Activated T-helper 1 cell treated with anti-CD3 and anti-CD28 coated beads, Interleukin-2, amount 50 U/mL, for 16 hours (primary cell): ENCODE results near the gene ALG6.
"Not testable (repeated sequence)": the region's sequence is repeated elsewhere in the genome, so short reads cannot be mapped to it uniquely, and the experiment has no call there.

Source experiments
- DNase-seq, 2 donors: peaks; one replicate each; pipeline ENCODE4 v3.0.0-alpha.2; 2020; ENCODE audit warnings: low read depth in 1 of 2, low spot score in 1 of 2

ALG6 gene

DNA sequence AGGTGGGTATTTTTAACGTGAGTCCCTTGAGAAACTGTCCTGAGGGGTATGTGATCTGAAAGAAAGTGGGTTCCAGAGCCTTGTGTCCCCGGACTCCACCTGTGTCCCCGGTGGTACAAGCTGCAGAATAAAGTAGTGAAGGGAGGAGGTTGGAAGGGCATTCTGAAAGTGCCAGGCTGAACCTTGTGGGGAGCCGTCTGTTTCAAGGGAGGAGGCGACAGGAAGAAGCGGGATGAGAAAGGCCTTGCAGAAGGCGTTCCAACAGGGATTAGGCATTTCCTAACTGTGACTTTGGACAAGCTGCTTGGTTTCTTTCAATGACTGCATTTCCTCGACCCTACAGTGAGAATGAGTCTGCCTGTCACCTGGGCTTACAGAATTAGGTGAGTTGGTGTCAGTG, 39.3 kb upstream of the ALG6 start:
- no peak for DNase-seq

DNA sequence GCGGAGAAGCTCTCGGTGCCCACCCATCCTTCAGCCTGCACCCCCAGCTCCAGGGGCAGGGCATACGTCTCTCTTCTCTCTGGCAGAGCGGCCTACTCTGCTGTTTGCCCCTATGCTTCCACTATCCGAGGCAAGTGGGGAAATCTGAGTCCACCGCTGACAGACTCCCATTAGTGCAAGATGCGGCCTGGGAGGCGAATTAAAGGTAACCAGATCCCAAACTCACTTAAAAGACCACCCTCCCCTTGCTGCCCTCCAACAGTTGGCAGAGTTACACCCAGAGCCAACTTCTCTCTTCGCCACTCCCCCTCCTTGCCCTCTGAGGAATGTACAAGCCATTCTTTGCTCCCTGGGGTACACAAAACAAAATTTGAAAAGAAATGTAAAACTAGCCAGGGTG, 38.6 kb upstream of the ALG6 start:
- no peak for DNase-seq

DNA sequence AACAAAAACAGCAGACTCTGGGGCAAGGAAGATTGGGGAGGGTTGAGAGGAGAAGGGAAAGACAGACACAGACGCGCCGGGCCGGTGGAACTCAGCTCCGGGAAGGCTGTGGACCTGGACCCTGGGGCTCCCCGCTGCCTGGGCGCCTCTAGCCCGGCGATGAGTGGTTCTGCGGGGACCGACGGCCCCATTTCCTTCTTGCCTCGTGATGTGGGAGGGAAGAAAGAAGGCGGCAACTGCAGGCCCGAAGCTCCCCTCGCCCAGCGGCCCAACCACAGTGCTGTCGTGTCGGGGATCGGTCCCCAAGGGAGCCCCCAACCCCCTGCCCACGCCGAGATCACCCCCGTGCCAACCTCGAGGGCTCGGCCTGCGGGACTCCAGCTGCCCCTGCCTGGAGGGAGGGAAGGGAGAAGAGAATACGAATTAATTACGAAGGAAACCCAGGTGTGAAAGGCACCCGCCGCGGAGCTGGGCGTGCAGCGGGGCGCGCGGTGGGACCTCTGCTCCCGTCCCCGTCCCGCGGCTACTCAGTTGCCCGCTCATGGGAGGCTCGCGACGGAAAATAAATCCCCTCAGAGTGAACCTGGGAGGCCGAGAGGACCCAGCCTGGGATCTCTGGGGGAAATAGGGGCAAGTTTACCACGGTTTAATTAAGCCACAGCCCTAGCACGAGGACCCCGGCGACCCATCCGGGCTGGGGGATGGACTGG, 37.7 kb upstream of the ALG6 start:
- DNase-seq = no peak

DNA sequence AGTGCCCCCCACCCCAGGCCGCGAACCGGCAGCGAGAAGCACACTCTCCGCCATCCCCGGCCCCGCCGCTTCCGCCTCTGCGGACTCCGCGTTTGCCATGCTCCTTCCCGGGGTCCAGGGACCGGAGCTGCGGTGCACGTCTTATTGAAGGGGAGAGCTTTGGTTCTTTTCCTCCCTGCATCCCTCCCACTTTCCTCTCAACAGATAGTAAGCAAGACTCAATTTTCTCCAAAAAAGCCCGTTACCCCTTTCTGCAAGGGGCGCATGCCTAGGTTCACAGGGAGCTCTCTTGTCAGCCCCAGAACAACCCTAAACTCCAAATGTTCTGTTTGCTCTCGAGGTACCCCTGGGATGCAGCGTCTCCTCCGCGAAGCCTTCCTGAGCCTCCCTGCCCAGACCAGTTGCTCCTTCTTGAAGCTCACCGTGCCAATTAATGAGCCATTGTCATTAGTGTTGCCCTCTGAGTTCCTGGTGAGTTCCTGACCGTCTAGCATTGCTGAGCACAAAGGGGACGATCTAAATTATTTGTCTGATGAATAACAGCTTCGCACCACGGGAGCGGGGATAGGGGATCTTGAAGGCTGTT, 37.0 kb upstream of the ALG6 start:
- no peak for DNase-seq

DNA sequence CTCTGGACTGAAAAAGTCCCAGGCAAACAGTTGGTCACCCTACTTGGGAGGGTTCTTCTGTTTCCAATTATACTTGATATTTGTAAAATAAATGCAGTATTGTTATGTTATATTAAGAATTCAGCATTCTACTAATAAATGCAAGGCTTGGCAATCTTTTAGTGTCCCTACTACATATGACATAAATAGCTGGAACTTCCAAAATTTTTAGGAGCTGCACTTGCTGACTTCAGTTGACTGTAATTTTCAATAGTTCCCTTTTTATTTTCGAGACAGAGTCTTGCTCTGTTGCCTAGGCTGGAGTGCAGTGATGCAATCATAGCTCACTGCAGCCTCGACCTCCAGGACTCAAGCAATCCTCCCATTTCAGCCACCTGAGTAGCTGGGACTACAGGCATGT, 25.0 kb upstream of the ALG6 start:
- DNase-seq = no peak

DNA sequence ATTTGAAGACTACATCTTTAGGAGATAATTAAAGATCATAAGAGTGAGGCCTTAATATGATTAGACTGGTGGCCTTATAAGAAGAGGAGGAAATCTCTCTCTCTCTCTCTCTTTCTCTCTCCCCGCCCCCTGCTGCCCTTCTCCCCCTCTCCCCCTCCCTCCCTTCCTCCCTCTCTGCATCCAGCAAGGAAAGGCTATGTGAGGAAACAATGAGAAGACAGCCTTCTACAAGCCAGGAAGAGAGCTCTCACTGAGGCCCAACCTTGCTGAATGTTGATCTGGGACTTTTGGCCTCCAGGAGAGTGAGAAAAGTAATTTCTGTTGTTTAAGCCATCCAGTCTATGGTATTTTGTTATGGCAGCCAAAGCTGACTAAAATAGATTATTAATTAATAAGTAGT, 23.5 kb upstream of the ALG6 start:
- DNase-seq = no peak

DNA sequence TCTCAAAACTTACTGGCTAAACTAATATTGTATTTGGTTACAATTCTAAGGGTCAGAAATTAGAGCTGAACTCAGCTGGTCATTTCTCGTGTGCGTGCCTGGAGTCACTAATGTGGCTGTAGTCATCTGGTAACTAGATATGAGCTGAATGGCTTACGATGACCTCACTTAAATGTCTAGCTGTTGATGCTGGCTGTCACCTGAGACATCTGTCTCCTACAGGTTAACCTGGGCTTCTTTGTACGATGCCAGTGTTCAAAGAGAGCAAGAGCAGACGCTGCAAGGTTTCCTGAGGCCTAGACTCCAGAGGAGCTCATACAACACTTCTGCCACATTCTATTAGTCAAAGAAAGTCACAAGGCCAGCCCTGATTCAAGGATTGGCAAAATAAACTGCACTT, 17.1 kb upstream of the ALG6 start:
- DNase-seq = no peak

DNA sequence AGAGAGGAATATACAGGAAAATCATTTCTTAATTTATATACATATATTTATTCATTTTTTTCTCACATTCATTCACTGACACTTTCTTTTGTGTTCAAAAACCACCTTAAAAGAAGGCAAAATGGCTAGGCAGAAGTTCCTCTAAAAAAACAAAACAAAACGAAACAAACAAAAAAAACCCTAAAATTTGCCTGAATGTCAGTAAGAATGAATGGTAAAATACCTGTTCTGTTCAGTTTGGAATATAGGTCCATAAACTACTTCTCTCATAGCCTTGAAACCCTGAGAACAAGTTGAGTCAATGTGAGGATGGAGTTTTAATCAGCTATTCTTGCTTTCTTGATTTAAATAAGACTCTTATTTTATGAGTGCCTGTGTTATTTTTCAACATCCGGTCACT, 14.7 kb upstream of the ALG6 start:
- DNase-seq = no peak

DNA sequence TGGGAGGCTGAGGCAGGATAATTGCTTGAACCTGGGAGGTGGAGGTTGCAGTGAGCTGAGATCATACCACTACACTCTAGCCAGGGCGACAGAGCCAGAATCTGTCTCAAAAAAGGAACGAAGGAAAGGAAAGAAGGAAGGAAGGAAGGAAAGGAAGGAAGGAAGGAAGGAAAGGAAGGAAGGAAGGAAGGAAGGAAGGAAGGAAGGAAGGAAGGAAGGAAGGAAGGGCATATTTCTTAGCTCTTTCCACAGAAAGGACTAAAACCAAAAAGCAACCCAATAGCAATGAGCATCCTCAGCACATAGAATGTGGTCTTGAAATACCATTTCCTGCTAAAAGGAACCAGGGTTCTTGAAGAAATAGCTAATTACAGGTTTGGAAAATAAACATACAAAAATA, 11.2 kb upstream of the ALG6 start:
- DNase-seq = not testable (repeated sequence)

DNA sequence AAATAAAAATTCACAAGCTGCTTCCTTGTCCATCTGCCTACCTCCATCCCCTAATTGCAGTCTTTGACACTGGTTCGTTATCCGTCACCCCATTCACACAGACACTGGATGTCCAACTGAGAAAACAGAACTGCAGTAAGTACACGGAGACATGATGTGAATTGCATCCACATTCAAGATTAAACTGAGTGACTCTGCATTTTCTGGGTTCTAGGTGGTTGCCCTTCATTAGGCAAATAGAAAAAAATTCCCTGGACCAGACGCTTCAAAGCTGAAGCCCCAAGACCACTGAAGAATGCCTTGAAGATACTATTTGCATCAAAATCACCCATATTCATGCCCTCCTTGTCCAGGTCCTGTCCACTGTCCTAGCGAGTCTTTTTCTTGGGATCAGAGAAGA, 7.9 kb upstream of the ALG6 start:
- no peak for DNase-seq

DNA sequence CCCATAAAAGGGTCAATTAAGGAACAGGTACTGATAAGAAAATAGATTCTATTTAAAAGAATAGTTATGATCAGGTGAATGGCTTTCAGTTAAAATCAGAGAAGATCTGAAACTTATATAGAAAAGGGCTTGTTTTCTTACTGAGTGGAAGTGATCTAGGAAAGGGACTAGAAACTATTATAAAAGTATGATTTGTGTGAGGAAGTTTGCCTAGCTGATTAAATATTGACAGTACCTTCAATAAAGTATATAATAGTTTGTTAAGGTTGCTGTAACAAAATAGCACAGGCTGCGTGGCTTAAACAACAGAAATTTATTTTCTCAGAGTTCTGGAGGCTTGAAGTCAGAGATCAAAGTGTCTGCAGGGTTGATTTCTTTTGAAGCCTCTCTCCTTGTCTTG, 5.4 kb upstream of the ALG6 start:
- DNase-seq = no peak

DNA sequence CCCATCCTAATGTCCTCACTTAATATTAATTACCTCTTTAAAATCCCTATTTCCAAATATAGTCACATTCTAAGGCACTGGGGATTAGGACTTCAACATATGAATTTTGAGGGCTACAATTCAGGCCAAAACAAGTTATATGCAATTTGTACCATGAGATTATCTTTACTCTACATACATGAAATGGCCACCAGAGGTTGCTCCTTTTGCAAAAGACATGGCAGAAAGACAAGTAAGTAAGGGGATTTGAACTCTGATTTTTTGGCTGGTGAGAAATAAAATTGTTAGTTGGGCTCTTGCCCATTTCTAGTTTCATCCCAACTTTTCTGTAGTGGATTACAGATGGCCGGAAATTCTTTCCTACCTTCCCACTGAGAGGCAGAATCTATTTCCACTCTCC, 4.8 kb upstream of the ALG6 start:
- DNase-seq = no peak

DNA sequence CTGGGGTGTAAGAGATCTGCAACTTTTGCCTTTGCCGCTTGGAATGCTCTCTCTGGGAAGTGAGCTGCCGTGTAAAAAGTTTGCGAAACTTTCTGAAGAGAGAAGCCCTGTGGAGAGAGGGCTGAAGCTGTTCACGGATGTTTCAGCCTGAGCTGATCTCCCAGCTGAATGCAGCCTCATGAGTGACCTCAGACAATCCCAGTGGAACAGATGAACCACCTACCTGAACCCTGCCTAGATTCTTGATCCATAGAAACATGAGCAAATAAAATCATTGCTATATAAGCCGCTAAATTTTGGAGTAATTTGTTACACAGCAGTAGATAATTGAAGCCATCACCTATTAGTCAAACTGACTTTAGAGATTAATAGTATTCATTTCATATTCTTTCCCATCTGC, 4.4 kb upstream of the ALG6 start:
- DNase-seq = no peak

DNA sequence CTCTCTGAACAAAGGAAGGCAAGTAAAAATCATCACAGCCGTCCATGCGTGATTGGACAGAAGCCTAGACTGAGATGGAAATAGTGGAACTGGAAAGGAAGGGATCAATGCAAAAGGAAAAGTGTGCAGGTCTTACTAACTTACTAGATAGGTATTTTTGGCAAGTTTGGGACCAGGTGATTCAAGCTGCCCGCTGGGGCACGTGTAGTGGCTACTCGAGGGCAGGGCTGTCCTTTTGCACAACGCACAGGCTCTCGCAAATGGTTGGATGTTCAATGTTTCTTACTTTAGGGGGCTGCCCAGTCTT, 566 bp upstream of the ALG6 start:
- DNase-seq = no peak

DNA sequence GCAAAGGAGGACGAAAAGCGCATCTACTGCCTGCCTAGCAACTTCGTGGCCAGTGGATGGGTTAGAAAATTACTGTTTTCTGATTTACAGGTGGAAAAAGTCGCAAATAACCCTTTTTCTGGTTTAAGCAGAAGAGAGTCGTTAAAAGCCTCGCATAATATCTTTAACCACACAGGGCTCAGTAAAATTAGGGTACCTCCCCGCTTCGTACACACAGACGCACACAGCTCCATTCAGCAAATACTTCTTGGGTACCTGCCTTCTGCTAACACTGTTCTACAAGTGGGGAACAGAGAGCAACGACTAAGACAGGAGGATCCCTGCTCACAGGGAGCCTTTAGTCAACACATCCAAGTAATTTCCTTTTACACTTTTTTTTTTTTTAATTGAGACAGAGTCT, 704 bp downstream of the ALG6 start:
- DNase-seq = no peak

DNA sequence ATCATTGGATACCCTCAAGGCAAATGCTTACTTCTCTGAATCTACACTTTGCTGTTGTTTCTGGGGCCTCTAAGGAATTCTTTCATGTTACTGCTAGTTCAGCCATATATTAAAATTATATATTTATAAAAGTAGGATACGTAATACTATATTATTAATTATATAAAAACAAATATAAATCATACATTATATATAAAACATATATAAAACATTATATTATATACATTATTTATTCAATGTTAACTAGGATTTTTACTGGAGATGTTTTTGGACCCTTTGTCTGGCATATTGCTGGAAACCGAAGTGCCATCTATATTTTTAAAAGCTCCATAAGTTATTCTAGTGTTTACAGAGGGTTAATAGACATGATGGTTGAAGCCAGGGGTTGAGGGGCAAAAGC, 12.2 kb downstream of the ALG6 start:
- DNase-seq = no peak

DNA sequence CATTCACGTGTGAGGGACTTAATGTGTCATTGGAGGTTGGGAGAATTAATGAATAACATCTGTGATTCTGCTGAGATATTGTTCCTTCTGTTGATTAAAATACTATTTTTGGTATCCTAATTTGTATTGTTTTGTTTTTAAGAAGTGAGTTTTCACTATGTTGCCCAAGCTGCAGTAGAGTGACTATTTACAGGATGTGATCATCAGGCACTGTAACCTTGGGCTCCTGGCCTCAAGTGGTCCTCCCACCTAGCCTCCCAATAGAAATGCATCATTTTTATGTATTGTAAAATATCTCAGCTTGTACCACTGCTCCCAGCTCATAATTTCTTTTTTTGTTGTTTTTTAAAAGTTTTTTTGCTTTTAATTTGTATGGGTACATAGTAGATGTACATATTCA, 14.3 kb downstream of the ALG6 start:
- no peak for DNase-seq

DNA sequence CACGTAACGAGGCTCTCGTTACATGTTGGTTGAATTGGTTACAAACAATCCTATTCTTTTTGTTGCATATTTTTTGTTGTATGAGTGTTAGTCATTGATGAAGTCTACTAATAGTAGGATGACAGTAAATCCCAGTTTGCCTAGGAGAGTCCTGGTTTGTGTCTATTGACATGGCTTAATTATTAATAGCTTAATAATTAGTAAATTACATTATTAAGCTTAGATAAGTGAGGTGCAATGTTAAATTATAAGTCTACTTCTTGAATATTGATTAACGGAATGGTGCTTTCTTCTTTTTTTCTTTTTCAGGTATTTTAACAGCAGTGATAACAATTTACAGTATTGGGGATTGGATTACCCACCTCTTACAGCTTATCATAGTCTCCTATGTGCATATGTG, 34.5 kb downstream of the ALG6 start:
- no peak for DNase-seq

DNA sequence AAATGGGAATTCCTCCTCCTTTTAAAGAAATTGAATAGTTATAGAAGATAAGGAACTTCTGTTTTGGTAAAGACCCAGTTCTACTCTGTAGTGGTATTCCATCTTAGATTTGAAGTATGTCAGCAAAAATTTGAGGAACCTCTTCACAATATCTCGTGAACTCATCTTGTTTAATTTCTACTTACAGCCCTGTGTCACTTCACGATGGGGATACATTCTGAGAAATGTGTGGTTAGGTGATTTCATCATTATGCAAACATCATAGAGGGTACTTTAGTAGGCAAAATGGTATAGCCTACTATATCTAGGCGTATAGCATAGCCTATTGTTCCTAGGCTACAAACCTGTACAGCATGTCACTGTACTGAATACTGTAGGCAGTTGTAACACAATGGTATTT, 36.0 kb downstream of the ALG6 start:
- DNase-seq = no peak

DNA sequence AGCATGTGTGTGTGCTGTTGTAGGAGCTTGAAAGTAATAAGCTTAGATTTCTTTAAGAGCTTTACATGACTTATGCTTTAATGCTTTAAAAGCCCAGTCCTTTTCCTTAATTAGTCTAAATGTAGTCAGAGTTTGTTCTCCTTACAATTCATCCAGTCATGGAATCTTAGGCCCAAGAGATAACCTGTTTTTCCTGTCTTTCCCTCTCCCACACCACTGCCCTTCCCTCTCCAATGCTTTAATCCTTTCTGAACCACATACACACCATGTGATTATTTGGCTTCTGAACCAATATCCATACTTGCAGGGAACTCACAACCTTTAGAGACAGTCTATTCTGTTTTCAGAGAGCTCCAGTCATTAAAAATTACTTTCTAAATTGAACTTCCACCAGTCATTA, 37.6 kb downstream of the ALG6 start:
- DNase-seq = no peak

DNA sequence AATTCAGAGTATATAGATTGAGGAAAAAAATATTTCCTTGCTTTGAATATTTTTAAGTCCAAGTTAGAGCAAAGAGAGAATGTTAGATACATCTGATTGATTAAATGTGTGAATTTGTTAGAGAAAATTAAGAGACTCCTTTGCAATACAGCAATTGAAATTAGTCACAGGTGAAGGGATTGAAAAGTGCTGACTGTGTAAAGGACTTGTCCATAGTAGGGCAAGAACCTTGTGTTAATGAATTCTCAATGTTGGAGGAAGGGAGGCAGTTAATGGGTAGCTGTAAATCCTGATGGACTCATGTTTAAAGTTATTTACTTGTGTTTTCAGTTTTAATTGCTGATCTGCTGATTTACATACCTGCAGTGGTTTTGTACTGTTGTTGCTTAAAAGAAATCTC, 38.6 kb downstream of the ALG6 start:
- no peak for DNase-seq

DNA sequence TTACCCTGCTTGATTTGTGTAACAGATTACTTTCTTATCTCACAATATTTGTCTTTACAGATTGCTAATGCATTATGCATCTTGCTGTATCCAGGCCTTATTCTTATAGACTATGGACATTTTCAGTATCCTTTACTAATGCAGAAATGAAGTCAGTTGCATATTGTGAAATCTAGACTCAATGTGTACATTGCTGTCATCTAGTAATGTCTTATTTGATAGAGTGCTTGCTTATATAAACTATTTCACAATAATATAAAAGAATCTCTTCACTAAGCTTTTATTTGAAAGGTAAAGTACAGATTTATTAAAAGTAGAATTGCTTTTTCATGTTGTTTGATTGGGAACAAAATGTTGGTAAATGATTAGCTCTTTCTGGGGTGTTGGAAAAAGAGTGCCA, 39.6 kb downstream of the ALG6 start:
- DNase-seq = no peak

DNA sequence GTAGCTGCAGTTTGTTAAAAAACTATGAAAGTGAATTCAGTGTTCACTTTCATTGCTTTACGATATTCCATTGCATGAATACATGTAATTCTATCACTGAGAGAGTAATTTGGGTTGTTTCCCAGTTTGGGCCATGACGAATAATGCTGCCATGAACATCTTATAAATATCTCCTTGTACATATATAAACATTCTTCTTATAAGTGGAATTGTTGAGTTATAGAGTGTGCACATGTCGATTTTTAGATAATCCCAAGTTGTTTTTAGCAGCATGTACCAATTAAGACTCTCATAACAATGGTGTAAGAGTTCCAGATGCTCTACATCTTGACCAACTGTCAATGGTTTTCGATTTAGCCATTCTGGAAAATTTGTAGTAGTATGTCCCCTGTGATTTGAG, 40.9 kb downstream of the ALG6 start:
- DNase-seq = no peak

DNA sequence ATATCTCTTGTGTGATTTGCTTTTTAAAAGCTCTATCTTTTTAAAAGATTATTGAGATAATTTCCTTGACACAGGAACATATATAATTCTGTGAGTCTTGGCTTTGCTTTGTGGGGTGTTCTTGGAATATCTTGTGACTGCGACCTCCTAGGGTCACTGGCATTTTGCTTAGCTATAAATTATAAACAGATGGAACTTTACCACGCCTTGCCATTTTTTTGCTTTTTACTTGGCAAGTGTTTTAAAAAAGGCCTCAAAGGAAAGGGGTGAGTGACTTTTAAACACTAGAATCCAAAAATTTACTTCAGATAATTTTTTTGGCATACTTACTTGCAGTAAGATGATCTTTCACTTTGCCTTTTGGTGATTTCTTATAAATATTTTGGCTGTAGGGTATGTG, 43.6 kb downstream of the ALG6 start:
- DNase-seq = no peak
